Skeletal muscle cell (primary cell): ENCODE data around the gene RUNX3.
"Not testable (repeated sequence)": the region's sequence is repeated elsewhere in the genome, so short reads cannot be mapped to it uniquely, and the experiment has no call there.

Experiments used
- DNase-seq: peaks from one replicate; pipeline ENCODE4 v3.0.0-alpha.2; 2010; ENCODE audit warnings: low read depth
- H3K4me3 ChIP-seq: 2 replicates; pipeline ENCODE4 v1.5.1; 2011; ENCODE audit warnings: low read depth, mild to moderate bottlenecking, control low read depth, low read length, moderate library complexity

The RUNX3 gene

GRCh38 chr1:24930260-24931145 is at the start of gene RUNX3:
Gene RUNX3, minus strand, starts transcription at chr1:24930276. Its CDS starts 408 bp downstream, at chr1:24929868.
- no peak for DNase-seq
- peak within 1 kb of the TSS; percentile 33 for H3K4me3 ChIP-seq

GRCh38 chr1:24979232-24979631 is 49.2 kb upstream of the RUNX3 start:
- not testable (repeated sequence) for DNase-seq, H3K4me3 ChIP-seq

GRCh38 chr1:24978383-24979032 is 48.4 kb upstream of the RUNX3 start:
- no peak for DNase-seq
- no peak overlapping the region for H3K4me3 ChIP-seq

GRCh38 chr1:24975391-24975790 is 45.3 kb upstream of the RUNX3 start:
- DNase-seq, result no peak
- no peak overlapping the region for H3K4me3 ChIP-seq

- no peak overlapping the region for H3K4me3 ChIP-seq
- DNase-seq, result no peak
Measured at GRCh38 chr1:24973315-24973714, 43.2 kb upstream of the RUNX3 start.

GRCh38 chr1:24972915-24973242 is 42.8 kb upstream of the RUNX3 start:
- no peak for DNase-seq
- H3K4me3 ChIP-seq, result no peak overlapping the region

GRCh38 chr1:24972221-24972914 is 42.3 kb upstream of the RUNX3 start:
- DNase-seq, result no peak
- no peak overlapping the region for H3K4me3 ChIP-seq

- H3K4me3 ChIP-seq, result no peak overlapping the region
- peak; percentile 18 for DNase-seq
Measured at GRCh38 chr1:24970926-24971875, 41.1 kb upstream of the RUNX3 start.

- no peak overlapping the region for H3K4me3 ChIP-seq
- peak; percentile 44 for DNase-seq
Measured at GRCh38 chr1:24970399-24970753, 40.3 kb upstream of the RUNX3 start.

- no peak for DNase-seq
- H3K4me3 ChIP-seq, result no peak overlapping the region
Measured at GRCh38 chr1:24969596-24970398, 39.7 kb upstream of the RUNX3 start.

GRCh38 chr1:24968941-24969585 is 39.0 kb upstream of the RUNX3 start:
- no peak overlapping the region for H3K4me3 ChIP-seq
- no peak for DNase-seq

GRCh38 chr1:24967962-24968361 is 37.9 kb upstream of the RUNX3 start:
- DNase-seq, result no peak

GRCh38 chr1:24967555-24967954 is 37.5 kb upstream of the RUNX3 start:
- no peak for DNase-seq
- H3K4me3 ChIP-seq, result no peak overlapping the region

More at GRCh38 chr1:24967962-24968361, 37.9 kb upstream of the RUNX3 start:
- H3K4me3 ChIP-seq, result no peak overlapping the region

- no peak overlapping the region for H3K4me3 ChIP-seq
- DNase-seq, result peak; percentile 65
Measured at GRCh38 chr1:24966724-24967346, 36.8 kb upstream of the RUNX3 start.

GRCh38 chr1:24966121-24966723 is 36.1 kb upstream of the RUNX3 start:
- DNase-seq, result no peak
- no peak overlapping the region for H3K4me3 ChIP-seq

- no peak for DNase-seq
- no peak overlapping the region for H3K4me3 ChIP-seq
Measured at GRCh38 chr1:24965571-24965930, 35.5 kb upstream of the RUNX3 start.

GRCh38 chr1:24964811-24965570 is 34.9 kb upstream of the RUNX3 start:
- no peak for DNase-seq
- no peak overlapping the region for H3K4me3 ChIP-seq
